Ovary (tissue), 3 donors: ENCODE measurements around the gene WDR76.
"Not testable (repeated sequence)": the region's sequence is repeated elsewhere in the genome, so short reads cannot be mapped to it uniquely, and the experiment has no call there.

ENCODE experiments used
- CTCF ChIP-seq, 3 donors: fragments of 450-650 bp in 2 of 3; fragments of 200-600 bp in 1 of 3; IDR thresholded peaks; one replicate each; pipeline versions ENCODE4 v1.5.1 to v1.8.0; 2016 to 2022; ENCODE audit warnings: antibody characterized with exemption in 3 of 3, mild to moderate bottlenecking in 1 of 3
- EP300 ChIP-seq: sonication (generic); formaldehyde crosslinking; IDR thresholded peaks from one replicate; pipeline ENCODE4 v1.6.1; 2017; ENCODE audit warnings: antibody characterized with exemption
- POLR2A ChIP-seq: fragments of 450-650 bp; IDR thresholded peaks from one replicate; pipeline ENCODE4 v1.6.1; 2017; ENCODE audit warnings: antibody characterized with exemption, mild to moderate bottlenecking, moderate library complexity
- donor health status: DM: no; HTN: no; CAD: no.

GRCh38 chr15:43825305-43825704 is 1.5 kb upstream of the WDR76 start:
- TF ChIP-seq CTCF (IDR thresholded peaks at IDR 0.05); POLR2A; EP300: not testable (repeated sequence)
